IMR-90 (cell line): ENCODE data around the gene GALM. TPM values are rescaled to one million over a fixed set of nuclear protein-coding genes. Genes with fewer than 3 reads are reported as not detected.

Experiments
- ATAC-seq: fragments of 200-7000 bp; cut with Tn5 transposase; 2 replicates; pipeline ENCODE4 v1.9.1; 2020; ENCODE audit warnings: low read depth, mild to moderate bottlenecking, moderate library complexity
- BruUV-seq: library from RNA; stranded (reverse); fragments of 400-500 nt; replicated peaks from 2 replicates; lab custom pipeline; 2021; lab: Mats Ljungman, UMichigan
- CTCF ChIA-PET: fragments of 300-600 bp; formaldehyde crosslinking; extraction: SDS; loops from one replicate; lab custom pipeline; 2021; ENCODE audit warnings: antibody characterized with exemption; lab: Yijun Ruan, JAX
- POLR2A ChIA-PET: fragments of 300-600 bp; sonication (Branson Sonifier 250); formaldehyde crosslinking; loops from one replicate; lab custom pipeline; 2022; ENCODE audit warnings: antibody characterized with exemption; ENCODE audit not compliant: unreplicated experiment; lab: Charles Lee
- DNase-seq: peaks from one replicate; pipeline ENCODE4 v3.0.0; 2013
- H2AFZ ChIP-seq: replicated peaks from 2 replicates; pipeline ENCODE3; 2013; ENCODE audit warnings: low read length, mild to moderate bottlenecking; ENCODE audit not compliant: poor library complexity
- H2AK5ac ChIP-seq: 2 replicates; pipeline ENCODE4 v1.6.1; 2013; ENCODE audit warnings: low read depth, low read length, inconsistent platforms
- H2AK9ac ChIP-seq: replicated peaks from 2 replicates; pipeline ENCODE3; 2013; ENCODE audit warnings: mild to moderate bottlenecking, low read depth, low read length, moderate library complexity; ENCODE audit not compliant: poor library complexity
- H2BK120ac ChIP-seq: 2 replicates; pipeline ENCODE4 v1.6.1; 2013; ENCODE audit warnings: low read depth, low read length, inconsistent platforms
- H2BK15ac ChIP-seq: 3 replicates; pipeline ENCODE4 v1.6.1; 2013; ENCODE audit warnings: low read depth, low read length, inconsistent platforms
- H2BK20ac ChIP-seq: 2 replicates; pipeline ENCODE4 v1.6.1; 2013; ENCODE audit warnings: low read depth, mild to moderate bottlenecking, inconsistent platforms, low read length, moderate library complexity
- H2BK5ac ChIP-seq: 2 replicates; pipeline ENCODE4 v1.6.1; 2013; ENCODE audit warnings: mild to moderate bottlenecking, low read depth, low read length, inconsistent platforms; ENCODE audit not compliant: poor library complexity, severe bottlenecking
- H3K14ac ChIP-seq: replicated peaks from 2 replicates; pipeline ENCODE4 v1.6.1; 2013; ENCODE audit warnings: low read depth, low read length, inconsistent platforms
- H3K18ac ChIP-seq: 2 replicates; pipeline ENCODE4 v1.6.1; 2013; ENCODE audit warnings: low read depth, low read length, control low read depth
- H3K23ac ChIP-seq: 2 replicates; pipeline ENCODE4 v1.6.1; 2013; ENCODE audit warnings: low read depth, low read length, inconsistent platforms
- H3K27ac ChIP-seq: 2 replicates; pipeline ENCODE4 v1.5.1; 2013; ENCODE audit warnings: mild to moderate bottlenecking, control low read depth, low read length; ENCODE audit not compliant: insufficient read depth
- H3K27me3 ChIP-seq: 2 replicates; pipeline ENCODE4 v1.6.1; 2013; ENCODE audit warnings: low read length; ENCODE audit not compliant: control insufficient read depth, insufficient read depth
- H3K36me3 ChIP-seq: 2 replicates; pipeline ENCODE4 v1.6.1; 2013; ENCODE audit warnings: low read length, mixed read lengths; ENCODE audit not compliant: control insufficient read depth, insufficient read depth
- H3K4ac ChIP-seq: 2 replicates; pipeline ENCODE4 v1.6.1; 2013; ENCODE audit warnings: low read depth, low read length, inconsistent platforms
- H3K4me1 ChIP-seq: 2 replicates; pipeline ENCODE4 v1.6.1; 2013; ENCODE audit warnings: low read length, mixed read lengths; ENCODE audit not compliant: control insufficient read depth, insufficient read depth
- H3K4me2 ChIP-seq: 2 replicates; pipeline ENCODE4 v1.6.1; 2013; ENCODE audit warnings: low read depth, mild to moderate bottlenecking, control low read depth, low read length, moderate library complexity
- H3K4me3 ChIP-seq: 2 replicates; pipeline ENCODE4 v1.5.1; 2013; ENCODE audit warnings: low read depth, mild to moderate bottlenecking, control low read depth, low read length, moderate library complexity; ENCODE audit not compliant: insufficient read depth
- H3K56ac ChIP-seq: 2 replicates; pipeline ENCODE4 v1.6.1; 2013; ENCODE audit warnings: low read length, inconsistent platforms; ENCODE audit not compliant: insufficient read depth; ENCODE audit errors: extremely low read depth
- H3K79me1 ChIP-seq, 2 experiments: 2 replicates each; pipeline ENCODE4 v1.6.1; 2013; ENCODE audit warnings: low read length in 2 of 2, inconsistent platforms in 1 of 2, low read depth in 1 of 2
- H3K9ac ChIP-seq: 2 replicates; pipeline ENCODE4 v1.6.1; 2013; ENCODE audit warnings: low read depth, low read length, control low read depth
- H3K9me1 ChIP-seq: 2 replicates; pipeline ENCODE4 v1.6.1; 2013; ENCODE audit warnings: low read length, inconsistent platforms; ENCODE audit not compliant: insufficient read depth
- H3K9me3 ChIP-seq: 2 replicates; pipeline ENCODE4 v1.6.1; 2013; ENCODE audit warnings: low read length; ENCODE audit not compliant: control insufficient read depth, insufficient read depth
- H4K20me1 ChIP-seq: 2 replicates; pipeline ENCODE4 v1.6.1; 2013; ENCODE audit warnings: low read length, inconsistent platforms; ENCODE audit not compliant: insufficient read depth
- H4K5ac ChIP-seq: 2 replicates; pipeline ENCODE4 v1.6.1; 2013; ENCODE audit warnings: mild to moderate bottlenecking, low read depth, low read length, control low read depth
- H4K8ac ChIP-seq, 2 experiments: 2 replicates each; pipeline ENCODE4 v1.6.1; 2013; ENCODE audit warnings: low read depth in 2 of 2, low read length in 2 of 2, control low read depth in 1 of 2, inconsistent platforms in 1 of 2
- H4K91ac ChIP-seq: 2 replicates; pipeline ENCODE4 v1.6.1; 2013; ENCODE audit warnings: low read depth, low read length, inconsistent platforms; ENCODE audit not compliant: insufficient read depth
- BHLHE40 ChIP-seq: fragments of 150-350 bp; IDR thresholded peaks from 2 replicates; pipeline ENCODE4 v1.6.1; 2016; ENCODE audit warnings: mild to moderate bottlenecking, low read depth, low read length
- CEBPB ChIP-seq: IDR thresholded peaks from 2 replicates; pipeline ENCODE4 v1.6.1; 2012; ENCODE audit warnings: low read depth, low read length, improper control_type of control experiment
- CTCF ChIP-seq: conservative IDR thresholded peaks from 2 replicates; pipeline ENCODE4 v1.5.1; 2012; ENCODE audit warnings: mild to moderate bottlenecking, low read depth, low read length, improper control_type of control experiment
- NFE2L2 ChIP-seq: fragments of 150-350 bp; IDR thresholded peaks from 2 replicates; pipeline ENCODE4 v1.6.1; 2016; ENCODE audit warnings: low read depth, mild to moderate bottlenecking, low read length
- RAD21 ChIP-seq: IDR thresholded peaks from 2 replicates; pipeline ENCODE4 v1.6.1; 2012; ENCODE audit warnings: low read length, improper control_type of control experiment
- WGBS, 2 experiments: methylation state at CpG; one replicate each; pipeline versions ENCODE4 v1.1.5 to v1.1.7; 2013; ENCODE audit warnings: missing lambda C conversion rate in 2 of 2; ENCODE audit not compliant: insufficient read length in 1 of 2; ENCODE audit errors: extremely low coverage in 2 of 2; 5-methylcytosine and 5-hydroxymethylcytosine counted together
- dilution Hi-C: fragments of 300-500 bp; cut with HindIII; formaldehyde crosslinking; loops from one replicate; pipeline ENCODE4 v1.14.3; 2018; ENCODE audit warnings: low sequenced_read_pairs; ENCODE audit not compliant: unreplicated experiment
- in situ Hi-C: fragments of 300-500 bp; cut with MboI; formaldehyde crosslinking; loops from 3 replicates; pipeline ENCODE4 v1.14.3; 2019; ENCODE audit warnings: low sequenced_read_pairs, inconsistent platforms, mixed read lengths
- intact Hi-C: fragments of 100-400 bp; cut with micrococcal nuclease; formaldehyde crosslinking; loops from 2 replicates; pipeline ENCODE4 v1.10.0; 2022
- polyA plus RNA-seq, 3 experiments: library from polyadenylated mRNA; depleted of rRNA; stranded (reverse); fragments of >200 nt; gene quantifications; 2 replicates each; pipeline ENCODE4 v1.2.3, GENCODE V29; 2012; ENCODE audit warnings: low replicate concordance in 1 of 3
- total RNA-seq: library from RNA; depleted of rRNA; stranded (reverse); fragments of >200 nt; gene quantifications from 2 replicates; pipeline ENCODE4 v1.2.3, GENCODE V29; 2012
- TF ChIP-seq, protein P1 (sequence below): fragments of 150-350 bp; IDR thresholded peaks from 2 replicates; pipeline ENCODE4 v1.6.1; 2017; ENCODE audit warnings: mild to moderate bottlenecking, antibody characterized with exemption, low read length, low read depth

GALM gene
- total and polyA plus RNA-seq, 2 of the 4 experiments (the other 2 are of a cell fraction), result 12.1 to 24.2 TPM

DNA sequence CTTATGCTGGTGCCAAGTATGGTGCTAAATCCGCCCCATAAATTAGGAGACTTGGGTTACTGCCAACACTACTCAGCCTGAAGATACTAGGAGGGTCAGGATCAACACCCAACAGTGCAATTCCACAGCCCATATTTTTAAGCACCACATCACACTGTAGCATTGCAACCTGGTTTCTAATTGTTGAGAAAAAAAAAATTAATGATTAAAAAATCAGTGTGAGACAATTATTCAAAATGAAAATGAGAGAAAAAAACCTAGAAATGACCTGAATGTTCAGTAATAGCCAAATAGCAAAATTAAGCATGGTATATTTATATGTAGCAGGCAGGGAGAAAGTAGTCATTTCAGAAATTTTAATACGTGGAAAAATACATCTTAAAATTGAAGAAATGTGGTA is 33.9 kb upstream of the GALM start:
- H3K27ac ChIP-seq, result no peak overlapping the region
- peaks cover 5% of the 10 kb centered on the region; the same call in 1 of the 2 replicates for H3K9me3 ChIP-seq
- H3K9me1 ChIP-seq, result no peaks in the 10 kb centered on the region
- no peaks in the 10 kb centered on the region for H3K4me1 ChIP-seq
- no peaks in the 10 kb centered on the region for H3K36me3 ChIP-seq
- H2BK15ac ChIP-seq, result no peak overlapping the region
- WGBS, 2 experiments, result no CpG with 5 or more reads among the region's 2 CpGs
- no peaks in the 10 kb centered on the region for H4K20me1 ChIP-seq
- no peak overlapping the region for H3K4me3 ChIP-seq
- H3K79me1 ChIP-seq, result no peaks in the 10 kb centered on the region
- ChIA-PET POLR2A (no interaction called here), CTCF (no interaction called here)
- TF ChIP-seq CTCF (no peak), NFE2L2 (no peak), CEBPB (no peak), BHLHE40 (no peak), RAD21 (no peak)
- TF ChIP-seq, protein P1, sequence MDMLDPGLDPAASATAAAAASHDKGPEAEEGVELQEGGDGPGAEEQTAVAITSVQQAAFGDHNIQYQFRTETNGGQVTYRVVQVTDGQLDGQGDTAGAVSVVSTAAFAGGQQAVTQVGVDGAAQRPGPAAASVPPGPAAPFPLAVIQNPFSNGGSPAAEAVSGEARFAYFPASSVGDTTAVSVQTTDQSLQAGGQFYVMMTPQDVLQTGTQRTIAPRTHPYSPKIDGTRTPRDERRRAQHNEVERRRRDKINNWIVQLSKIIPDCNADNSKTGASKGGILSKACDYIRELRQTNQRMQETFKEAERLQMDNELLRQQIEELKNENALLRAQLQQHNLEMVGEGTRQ, result no peak
- H2AFZ ChIP-seq, result no peak overlapping the region
- H3K4ac ChIP-seq, result no peak overlapping the region
- no peak overlapping the region for H2AK5ac ChIP-seq
- H3K27me3 ChIP-seq, result peaks cover 5% of the 10 kb centered on the region
- H2BK5ac ChIP-seq, result no peak overlapping the region
- dilution Hi-C loops (no loop called here), intact Hi-C loops (no loop called here), in situ Hi-C loops (no loop called here)
- no peak overlapping the region for H4K91ac ChIP-seq
- no peak overlapping the region for H4K5ac ChIP-seq
- H2BK20ac ChIP-seq, result no peak overlapping the region
- no peak for ATAC-seq
- no peak overlapping the region for H2AK9ac ChIP-seq
- no peak overlapping the region for H3K14ac ChIP-seq
- DNase-seq, result no peak
- H3K9ac ChIP-seq, result no peak overlapping the region
- no peak overlapping the region for H3K18ac ChIP-seq
- BruUV-seq, result no TSS peak
- no peak overlapping the region for H4K8ac ChIP-seq
- H3K23ac ChIP-seq, result no peak overlapping the region
- no peak overlapping the region for H3K56ac ChIP-seq
- H2BK120ac ChIP-seq, result no peak overlapping the region
- H3K4me2 ChIP-seq, result no peak overlapping the region
